BJ (cell line): ENCODE results near the gene RAC2. TPM values are rescaled to one million over a fixed set of nuclear protein-coding genes. Genes with fewer than 3 reads are reported as not detected.

Experiments used
- CTCF ChIA-PET: fragments of 350-600 bp; formaldehyde crosslinking; extraction: SDS; loops from one replicate; lab custom pipeline; 2021; ENCODE audit warnings: antibody characterized with exemption, inconsistent platforms; lab: Yijun Ruan, JAX
- POLR2A ChIA-PET: fragments of 300-600 bp; sonication (Branson Sonifier 250); formaldehyde crosslinking; extraction: SDS; loops from one replicate; lab custom pipeline; 2021; ENCODE audit warnings: antibody characterized with exemption; lab: Charles Lee
- DNase-seq: peaks from one replicate; pipeline ENCODE4 v3.0.0-alpha.2; 2011; ENCODE audit warnings: low read depth
- H3K27me3 ChIP-seq: 2 replicates; pipeline ENCODE4 v1.6.0; 2011; ENCODE audit warnings: low read length; ENCODE audit not compliant: control insufficient read depth, insufficient read depth
- H3K36me3 ChIP-seq: 2 replicates; pipeline ENCODE4 v1.5.1; 2011; ENCODE audit warnings: low read length; ENCODE audit not compliant: control insufficient read depth, insufficient read depth
- H3K4me3 ChIP-seq: 2 replicates; pipeline ENCODE4 v1.5.1; 2011; ENCODE audit warnings: low read depth, mild to moderate bottlenecking, control low read depth, low read length
- CTCF ChIP-seq: IDR thresholded peaks from 2 replicates; pipeline ENCODE4 v1.5.1; 2011; ENCODE audit warnings: low read depth, mild to moderate bottlenecking, control low read depth, inconsistent platforms, low read length, moderate library complexity; ENCODE audit not compliant: insufficient read depth
- polyA plus RNA-seq: library from polyadenylated mRNA; depleted of rRNA; stranded (reverse); fragments of >200 nt; gene quantifications from 2 replicates; pipeline ENCODE4 v1.2.3, GENCODE V29; 2011

The RAC2 gene
- polyA plus RNA-seq, 1 experiment: 25.7 TPM

GRCh38 chr22:37270928-37271650, 27.0 kb upstream of the RAC2 start:
- no peak for DNase-seq
- Histone ChIP-seq H3K4me3 (no peak overlapping the region), H3K36me3 (no peaks in the 10 kb centered on the region), H3K27me3 (no peaks in the 10 kb centered on the region)
- TF ChIP-seq CTCF: no peak
- ChIA-PET CTCF (interaction anchor here (1.1 to 5.4 kb wide), 2 partner anchors 10 to 12 kb away, joined by 5 to 50 read pairs; no protein-coding TSS in a partner anchor), POLR2A (no interaction called here)

GRCh38 chr22:37269936-37270678, 26.0 kb upstream of the RAC2 start:
- ChIA-PET POLR2A (no interaction called here), CTCF (interaction anchor here (1.1 to 5.4 kb wide), 3 partner anchors 9 to 40 kb away, joined by 4 to 50 read pairs (median 5); no protein-coding TSS in a partner anchor)
- no peaks in the 10 kb centered on the region for H3K27me3 ChIP-seq
- no peak overlapping the region for H3K4me3 ChIP-seq
- no peaks in the 10 kb centered on the region for H3K36me3 ChIP-seq
- DNase-seq: no peak
- TF ChIP-seq CTCF: no peak

- ChIA-PET POLR2A (no interaction called here), CTCF (interaction anchor here (0.9 to 2.4 kb wide), 14 partner anchors 8 to 190 kb away, joined by 3 to 13 read pairs (median 5); no protein-coding TSS in a partner anchor)
- no peak for TF ChIP-seq CTCF
- no peaks in the 10 kb centered on the region for H3K36me3 ChIP-seq
- H3K27me3 ChIP-seq: peaks cover 1% of the 10 kb centered on the region; the same call in 1 of the 2 replicates
- H3K4me3 ChIP-seq: no peak overlapping the region
- no peak for DNase-seq
These were observed 23.8 kb upstream of the RAC2 start for GRCh38 chr22:37267661-37268413.

GRCh38 chr22:37267135-37267587, 23.1 kb upstream of the RAC2 start:
- H3K27me3 ChIP-seq: peaks cover 6% of the 10 kb centered on the region
- H3K36me3 ChIP-seq: no peaks in the 10 kb centered on the region
- ChIA-PET POLR2A (no interaction called here), CTCF (interaction anchor here (0.9 to 2.4 kb wide), 13 partner anchors 8 to 190 kb away, joined by 3 to 13 read pairs (median 5); no protein-coding TSS in a partner anchor)
- TF ChIP-seq CTCF: peak; percentile 95
- peak overlapping the region; percentile 41 for H3K4me3 ChIP-seq
- DNase-seq: no peak
